Stimulated activated CD8-positive, alpha-beta memory T cell treated with anti-CD3 and anti-CD28 coated beads, Interleukin-12 subunit alpha, Interleukin-12 subunit beta, amount 100 ng/mL, for 24 hours (primary cell): ENCODE measurements around the gene NOS3.
"Not testable (repeated sequence)": the region's sequence is repeated elsewhere in the genome, so short reads cannot be mapped to it uniquely, and the experiment has no call there.

Source experiments
- DNase-seq: peaks from one replicate; pipeline ENCODE4 v3.0.0-alpha.2; 2020; ENCODE audit errors: extremely low read depth

The NOS3 gene

GRCh38 chr7:151017370-151017952 is 26.6 kb downstream of the NOS3 start:
- no peak for DNase-seq

- peak; percentile 55 for DNase-seq
Measured at GRCh38 chr7:151017953-151018420, 27.2 kb downstream of the NOS3 start.

- no peak for DNase-seq
Measured at GRCh38 chr7:151018421-151019129, 27.8 kb downstream of the NOS3 start.

- DNase-seq, result no peak
Measured at GRCh38 chr7:151019130-151019447, 28.3 kb downstream of the NOS3 start.

- no peak for DNase-seq
Measured at GRCh38 chr7:151020231-151020630, 29.4 kb downstream of the NOS3 start.

GRCh38 chr7:151023232-151023631 is 32.4 kb downstream of the NOS3 start:
- DNase-seq, result no peak

GRCh38 chr7:151024435-151025056 is 33.7 kb downstream of the NOS3 start, which contains the start of gene ATG9B:
ATG9B (minus strand) TSS chr7:151024494; CDS start chr7:151024423, 71 bp downstream.
- no peak for DNase-seq

- DNase-seq, result no peak
Measured at GRCh38 chr7:151025924-151026671, 35.3 kb downstream of the NOS3 start.

GRCh38 chr7:151026771-151027727 is 36.2 kb downstream of the NOS3 start:
- not testable (repeated sequence) for DNase-seq

GRCh38 chr7:151027728-151028130 is 36.9 kb downstream of the NOS3 start:
- not testable (repeated sequence) for DNase-seq

- peak; percentile 89 for DNase-seq
Measured at GRCh38 chr7:151028131-151028947, 37.5 kb downstream of the NOS3 start, which contains the start of gene ABCB8. ABCB8 (plus strand) TSS chr7:151028450; CDS start chr7:151028516, 66 bp downstream.

GRCh38 chr7:151028948-151029501 is 38.2 kb downstream of the NOS3 start:
- no peak for DNase-seq

- no peak for DNase-seq
Measured at GRCh38 chr7:151031011-151031410, 40.2 kb downstream of the NOS3 start.

- DNase-seq, result no peak
Measured at GRCh38 chr7:151032936-151033863, 42.4 kb downstream of the NOS3 start.

GRCh38 chr7:151033864-151034249 is 43.0 kb downstream of the NOS3 start:
- no peak for DNase-seq

- no peak for DNase-seq
Measured at GRCh38 chr7:151034312-151035025, 43.7 kb downstream of the NOS3 start.

- no peak for DNase-seq
Measured at GRCh38 chr7:151035026-151035717, 44.4 kb downstream of the NOS3 start.
